HL-60 (cell line): Measurements from ENCODE around the gene DRC3.

ENCODE experiments used
- DNase-seq, 2 experiments: peaks; one replicate each; pipeline ENCODE4 v3.0.0-alpha.2; 2010 to 2020; ENCODE audit warnings: low read depth in 1 of 2, low spot score in 1 of 2
- H3K27ac ChIP-seq: fragments of 250-450 bp; sonication (Bioruptor Pico); replicated peaks from 2 replicates; pipeline ENCODE4 v1.5.1; 2020; ENCODE audit warnings: mild to moderate bottlenecking, moderate library complexity
- H3K27me3 ChIP-seq: fragments of 250-450 bp; sonication (Bioruptor Pico); 2 replicates; pipeline ENCODE4 v1.5.1; 2021; ENCODE audit warnings: mild to moderate bottlenecking, moderate library complexity; ENCODE audit not compliant: insufficient read depth, poor library complexity, severe bottlenecking
- H3K4me3 ChIP-seq: replicated peaks from 2 replicates; pipeline ENCODE4 v1.5.1; 2011; ENCODE audit warnings: mild to moderate bottlenecking, control low read depth, low read length; ENCODE audit not compliant: insufficient read depth
- CTCF ChIP-seq: IDR thresholded peaks from one replicate; pipeline ENCODE4 v1.5.1; 2011; ENCODE audit warnings: low read length, control low read depth, inconsistent platforms; ENCODE audit not compliant: insufficient read depth
- GABPA ChIP-seq: IDR thresholded peaks from 2 replicates; pipeline ENCODE4 v1.6.1; 2012; ENCODE audit warnings: low read depth
- POLR2AphosphoS5 ChIP-seq: IDR thresholded peaks from 2 replicates; pipeline ENCODE4 v1.6.1; 2012; ENCODE audit warnings: low read depth
- REST ChIP-seq: IDR thresholded peaks from 2 replicates; pipeline ENCODE4 v1.6.1; 2012; ENCODE audit warnings: low read depth; ENCODE audit not compliant: insufficient replicate concordance
- SPI1 ChIP-seq: IDR thresholded peaks from 2 replicates; pipeline ENCODE4 v1.6.1; 2012; ENCODE audit warnings: low read depth, mild to moderate bottlenecking, borderline replicate concordance

DRC3 gene

GRCh38 chr17:17947309-17947708 lies 25.4 kb upstream of the DRC3 start:
- no peak for DNase-seq
- TF ChIP-seq GABPA (no peak), SPI1 (no peak), CTCF (no peak), REST (no peak), POLR2AphosphoS5 (no peak)
- Histone ChIP-seq H3K27ac (no peak overlapping the region), H3K4me3 (no peak overlapping the region), H3K27me3 (no peaks in the 10 kb centered on the region)

GRCh38 chr17:17947966-17948365 lies 24.7 kb upstream of the DRC3 start:
- TF ChIP-seq CTCF (no peak), SPI1 (no peak), REST (no peak), GABPA (no peak), POLR2AphosphoS5 (no peak)
- H3K27ac ChIP-seq, result no peak overlapping the region
- no peak for DNase-seq
- no peak overlapping the region for H3K4me3 ChIP-seq
- no peaks in the 10 kb centered on the region for H3K27me3 ChIP-seq

- Histone ChIP-seq H3K4me3 (no peak overlapping the region), H3K27me3 (no peaks in the 10 kb centered on the region), H3K27ac (no peak overlapping the region)
- DNase-seq, result no peak
- TF ChIP-seq REST, result no peak
- TF ChIP-seq CTCF, result no peak
- no peak for TF ChIP-seq GABPA
- no peak for TF ChIP-seq SPI1
- no peak for TF ChIP-seq POLR2AphosphoS5
Observed at GRCh38 chr17:17950347-17950746, 22.3 kb upstream of the DRC3 start.
